ENCODE results near the gene UGT2B7. TPM values are rescaled to one million over a fixed set of nuclear protein-coding genes. Genes with fewer than 3 reads are reported as not detected.
"Not testable (repeated sequence)": the region's sequence is repeated elsewhere in the genome, so short reads cannot be mapped to it uniquely, and the experiment has no call there.

UGT2B7 gene
- total RNA-seq, 5 donors from 2014 or later (not counting 1 experiment from before 2014, with no cell fraction given) = 0.23 TPM; not detected in 4

GRCh38 chr4:69095301-69095731 is 958 bp upstream of the UGT2B7 start:
- Mint-ChIP-seq H3K27ac (no peak overlapping the region), H3K27me3 (no peaks in the 10 kb centered on the region), H3K36me3 (no peaks in the 10 kb centered on the region), H3K4me3 (no peak overlapping the region), H3K9me3 (peaks cover 0 to 3% (median 0%) of the 10 kb centered on the region in 3 donors), H3K4me1 (no peaks in the 10 kb centered on the region)
- no peaks in the 10 kb centered on the region for H3K9me3 ChIP-seq
- H3K4me1 ChIP-seq (ENCODE audit: control insufficient read depth in 1 of 2, extremely low read depth in 1 of 2, insufficient read depth in 2 of 2, low read length in 2 of 2) = no peaks in the 10 kb centered on the region
- no peak overlapping the region for H3K27ac ChIP-seq (ENCODE audit: low read length)
- no peak for ATAC-seq (replicated peaks in 1 of 4)
- ChIA-PET CTCF (no interaction called here), POLR2A (no interaction called here)
- DNase-seq = no peak
- H3K36me3 ChIP-seq (ENCODE audit: control insufficient read depth in 2 of 2, extremely low read depth in 1 of 2, insufficient read depth in 1 of 2, low read length in 1 of 2) = no peaks in the 10 kb centered on the region
- no CpG with 5 or more reads among the region's 2 CpGs for WGBS (ENCODE audit: insufficient coverage)
- H3K4me3 ChIP-seq (ENCODE audit: control insufficient read depth in 1 of 2, extremely low read depth in 1 of 2, low read length in 1 of 2) = no peak overlapping the region
- H3K27me3 ChIP-seq (replicated peaks in 1 of 2; ENCODE audit: control insufficient read depth in 2 of 2, extremely low read depth in 1 of 2, insufficient read depth in 2 of 2, low read length in 1 of 2) = no peaks in the 10 kb centered on the region

GRCh38 chr4:69096810-69097209 is 536 bp downstream of the UGT2B7 start:
- ATAC-seq (replicated peaks in 1 of 4) (no peak), DNase-seq (no peak)
- Histone ChIP-seq H3K27ac (ENCODE audit: low read length) (no peak overlapping the region), H3K4me1 (ENCODE audit: control insufficient read depth in 1 of 2, extremely low read depth in 1 of 2, insufficient read depth in 2 of 2, low read length in 2 of 2) (no peaks in the 10 kb centered on the region), H3K9me3 (no peaks in the 10 kb centered on the region), H3K27me3 (replicated peaks in 1 of 2; ENCODE audit: control insufficient read depth in 2 of 2, extremely low read depth in 1 of 2, insufficient read depth in 2 of 2, low read length in 1 of 2) (no peaks in the 10 kb centered on the region), H3K4me3 (ENCODE audit: control insufficient read depth in 1 of 2, extremely low read depth in 1 of 2, low read length in 1 of 2) (no peak overlapping the region), H3K36me3 (ENCODE audit: control insufficient read depth in 2 of 2, extremely low read depth in 1 of 2, insufficient read depth in 1 of 2, low read length in 1 of 2) (no peaks in the 10 kb centered on the region)
- WGBS (ENCODE audit: insufficient coverage) = no CpG with 5 or more reads among the region's 3 CpGs
- Mint-ChIP-seq H3K36me3 (no peaks in the 10 kb centered on the region), H3K4me3 (no peak overlapping the region), H3K27ac (no peak overlapping the region), H3K27me3 (no peaks in the 10 kb centered on the region), H3K9me3 (peaks cover 0 to 3% (median 0%) of the 10 kb centered on the region in 3 donors), H3K4me1 (no peaks in the 10 kb centered on the region)
- ChIA-PET CTCF (no interaction called here), POLR2A (no interaction called here)

GRCh38 chr4:69098470-69098869 is 2.2 kb downstream of the UGT2B7 start:
- no peak overlapping the region for H3K4me3 Mint-ChIP-seq
- CTCF ChIA-PET = interaction anchor here in 1 of 2 donors (0.7 kb wide), 1 partner anchor 154 kb away, joined by 6 read pairs; no protein-coding TSS in a partner anchor
- no peak overlapping the region for H3K4me3 ChIP-seq (ENCODE audit: control insufficient read depth in 1 of 2, extremely low read depth in 1 of 2, low read length in 1 of 2)
- H3K4me1 Mint-ChIP-seq = no peaks in the 10 kb centered on the region
- WGBS (ENCODE audit: insufficient coverage) = no CpG with 5 or more reads among the region's 4 CpGs
- ATAC-seq (replicated peaks in 1 of 4) (no peak), DNase-seq (no peak)
- no peaks in the 10 kb centered on the region for H3K9me3 ChIP-seq
- H3K27ac Mint-ChIP-seq = no peak overlapping the region
- H3K27me3 ChIP-seq (replicated peaks in 1 of 2; ENCODE audit: control insufficient read depth in 2 of 2, extremely low read depth in 1 of 2, insufficient read depth in 2 of 2, low read length in 1 of 2) = no peaks in the 10 kb centered on the region
- no peaks in the 10 kb centered on the region for H3K36me3 Mint-ChIP-seq
- no peaks in the 10 kb centered on the region for H3K4me1 ChIP-seq (ENCODE audit: control insufficient read depth in 1 of 2, extremely low read depth in 1 of 2, insufficient read depth in 2 of 2, low read length in 2 of 2)
- POLR2A ChIA-PET = no interaction called here
- H3K36me3 ChIP-seq (ENCODE audit: control insufficient read depth in 2 of 2, extremely low read depth in 1 of 2, insufficient read depth in 1 of 2, low read length in 1 of 2) = no peaks in the 10 kb centered on the region
- H3K27me3 Mint-ChIP-seq = no peaks in the 10 kb centered on the region
- peaks cover 0 to 3% (median 0%) of the 10 kb centered on the region in 3 donors for H3K9me3 Mint-ChIP-seq
- no peak overlapping the region for H3K27ac ChIP-seq (ENCODE audit: low read length)

GRCh38 chr4:69099910-69100309 is 3.6 kb downstream of the UGT2B7 start:
- no CpG with 5 or more reads among the region's 4 CpGs for WGBS (ENCODE audit: insufficient coverage)
- Histone ChIP-seq H3K36me3 (ENCODE audit: control insufficient read depth in 2 of 2, extremely low read depth in 1 of 2, insufficient read depth in 1 of 2, low read length in 1 of 2) (no peaks in the 10 kb centered on the region), H3K4me3 (ENCODE audit: control insufficient read depth in 1 of 2, extremely low read depth in 1 of 2, low read length in 1 of 2) (no peak overlapping the region), H3K9me3 (no peaks in the 10 kb centered on the region), H3K27ac (ENCODE audit: low read length) (no peak overlapping the region), H3K27me3 (replicated peaks in 1 of 2; ENCODE audit: control insufficient read depth in 2 of 2, extremely low read depth in 1 of 2, insufficient read depth in 2 of 2, low read length in 1 of 2) (no peaks in the 10 kb centered on the region), H3K4me1 (ENCODE audit: control insufficient read depth in 1 of 2, extremely low read depth in 1 of 2, insufficient read depth in 2 of 2, low read length in 2 of 2) (no peaks in the 10 kb centered on the region)
- H3K9me3 Mint-ChIP-seq = peaks cover 0 to 3% (median 0%) of the 10 kb centered on the region in 3 donors
- H3K36me3 Mint-ChIP-seq = no peaks in the 10 kb centered on the region
- CTCF ChIA-PET = no interaction called here
- no peak overlapping the region for H3K4me3 Mint-ChIP-seq
- no peak for DNase-seq
- H3K4me1 Mint-ChIP-seq = no peaks in the 10 kb centered on the region
- no peak overlapping the region for H3K27ac Mint-ChIP-seq
- POLR2A ChIA-PET = no interaction called here
- H3K27me3 Mint-ChIP-seq = no peaks in the 10 kb centered on the region
- ATAC-seq (replicated peaks in 1 of 4) = no peak

GRCh38 chr4:69102668-69103067 is 6.4 kb downstream of the UGT2B7 start:
- H3K27me3 ChIP-seq (replicated peaks in 1 of 2; ENCODE audit: control insufficient read depth in 2 of 2, extremely low read depth in 1 of 2, insufficient read depth in 2 of 2, low read length in 1 of 2); H3K36me3 ChIP-seq (ENCODE audit: control insufficient read depth in 2 of 2, extremely low read depth in 1 of 2, insufficient read depth in 1 of 2, low read length in 1 of 2); H3K9me3 Mint-ChIP-seq; POLR2A ChIA-PET; CTCF ChIA-PET; DNase-seq; H3K4me3 ChIP-seq (ENCODE audit: control insufficient read depth in 1 of 2, extremely low read depth in 1 of 2, low read length in 1 of 2); H3K36me3 Mint-ChIP-seq; H3K4me1 Mint-ChIP-seq; H3K9me3 ChIP-seq; ATAC-seq (replicated peaks in 1 of 4); H3K27ac ChIP-seq (ENCODE audit: low read length); H3K27me3 Mint-ChIP-seq; H3K4me3 Mint-ChIP-seq; H3K27ac Mint-ChIP-seq; H3K4me1 ChIP-seq (ENCODE audit: control insufficient read depth in 1 of 2, extremely low read depth in 1 of 2, insufficient read depth in 2 of 2, low read length in 2 of 2): not testable (repeated sequence)
- 40% methylated on average over 1 of the region's 2 CpGs for WGBS (ENCODE audit: insufficient coverage)

- ATAC-seq (replicated peaks in 1 of 4) (no peak), DNase-seq (no peak)
- Histone ChIP-seq H3K9me3 (no peaks in the 10 kb centered on the region), H3K36me3 (ENCODE audit: control insufficient read depth in 2 of 2, extremely low read depth in 1 of 2, insufficient read depth in 1 of 2, low read length in 1 of 2) (no peaks in the 10 kb centered on the region), H3K4me3 (ENCODE audit: control insufficient read depth in 1 of 2, extremely low read depth in 1 of 2, low read length in 1 of 2) (no peak overlapping the region), H3K27me3 (replicated peaks in 1 of 2; ENCODE audit: control insufficient read depth in 2 of 2, extremely low read depth in 1 of 2, insufficient read depth in 2 of 2, low read length in 1 of 2) (no peaks in the 10 kb centered on the region), H3K4me1 (ENCODE audit: control insufficient read depth in 1 of 2, extremely low read depth in 1 of 2, insufficient read depth in 2 of 2, low read length in 2 of 2) (no peaks in the 10 kb centered on the region), H3K27ac (ENCODE audit: low read length) (no peak overlapping the region)
- CTCF ChIA-PET = no interaction called here
- H3K9me3 Mint-ChIP-seq = peaks cover 0 to 4% (median 0%) of the 10 kb centered on the region in 3 donors
- WGBS (ENCODE audit: insufficient coverage) = no CpG with 5 or more reads among the region's 2 CpGs
- no peaks in the 10 kb centered on the region for H3K4me1 Mint-ChIP-seq
- POLR2A ChIA-PET = no interaction called here
- no peak overlapping the region for H3K27ac Mint-ChIP-seq
- no peaks in the 10 kb centered on the region for H3K36me3 Mint-ChIP-seq
- H3K27me3 Mint-ChIP-seq = no peaks in the 10 kb centered on the region
- H3K4me3 Mint-ChIP-seq = no peak overlapping the region
Observed at GRCh38 chr4:69104719-69105275, 8.5 kb downstream of the UGT2B7 start.
